ENCODE measurements around the gene PLOD2.

GRCh38 chr3:146180376-146180775 lies 19.4 kb upstream of the PLOD2 start:
- no peak for TF ChIP-seq CTCF (conservative IDR thresholded peaks at IDR 0.05; ENCODE audit: low read length)
- TF ChIP-seq EZH2phosphoT487 (IDR thresholded peaks at IDR 0.05; ENCODE audit: borderline replicate concordance) = no peak
